Measurements from ENCODE around the gene MPRIP.
A peak's percentile ranks its signal among the peaks of the same experiment; 100 is the strongest.
"Not testable (repeated sequence)": the region's sequence is repeated elsewhere in the genome, so short reads cannot be mapped to it uniquely, and the experiment has no call there.

The MPRIP gene

GRCh38 chr17:17042384-17042736, at the start of gene MPRIP:
TSS of gene MPRIP (plus strand) at chr17:17042457. CDS start at chr17:17042849, 392 bp downstream.
- no peak for DNase-seq (ENCODE audit: low spot score)

- DNase-seq (ENCODE audit: low spot score): no peak
These were observed 47.6 kb upstream of the MPRIP start for GRCh38 chr17:16994631-16995030.

- DNase-seq (ENCODE audit: low spot score): no peak
These were observed 46.3 kb upstream of the MPRIP start for GRCh38 chr17:16995930-16996329.

- not testable (repeated sequence) for DNase-seq (ENCODE audit: low spot score)
These were observed 45.5 kb upstream of the MPRIP start for GRCh38 chr17:16996726-16997125.

GRCh38 chr17:16997514-16998429, 44.5 kb upstream of the MPRIP start:
- DNase-seq (ENCODE audit: low spot score): no peak

- no peak for DNase-seq (ENCODE audit: low spot score)
These were observed 42.2 kb upstream of the MPRIP start for GRCh38 chr17:16999931-17000625.

GRCh38 chr17:17001076-17001777, 41.0 kb upstream of the MPRIP start:
- no peak for DNase-seq (ENCODE audit: low spot score)

GRCh38 chr17:17001874-17002520, 40.3 kb upstream of the MPRIP start:
- peak; percentile 92 for DNase-seq (ENCODE audit: low spot score)

- DNase-seq (ENCODE audit: low spot score): not testable (repeated sequence)
These were observed 39.2 kb upstream of the MPRIP start for GRCh38 chr17:17002731-17003715.

GRCh38 chr17:17004251-17004996, 37.8 kb upstream of the MPRIP start:
- DNase-seq (ENCODE audit: low spot score): no peak

GRCh38 chr17:17004997-17005614, 37.2 kb upstream of the MPRIP start:
- not testable (repeated sequence) for DNase-seq (ENCODE audit: low spot score)

GRCh38 chr17:17007891-17008290, 34.4 kb upstream of the MPRIP start:
- DNase-seq (ENCODE audit: low spot score): not testable (repeated sequence)

- not testable (repeated sequence) for DNase-seq (ENCODE audit: low spot score)
These were observed 33.4 kb upstream of the MPRIP start for GRCh38 chr17:17008621-17009397.

- DNase-seq (ENCODE audit: low spot score): not testable (repeated sequence)
These were observed 32.3 kb upstream of the MPRIP start for GRCh38 chr17:17009972-17010371.

- DNase-seq (ENCODE audit: low spot score): not testable (repeated sequence)
These were observed 31.7 kb upstream of the MPRIP start for GRCh38 chr17:17010545-17011034.

- DNase-seq (ENCODE audit: low spot score): peak; percentile 82
These were observed 31.0 kb upstream of the MPRIP start for GRCh38 chr17:17011043-17011907.

Data from GM03348 (cell line).